HPDE6-E6E7 (cell line): ENCODE results near the gene LRRC4.
A peak's percentile ranks its signal among the peaks of the same experiment; 100 is the strongest.

Source experiments
- DNase-seq: peaks from one replicate; pipeline ENCODE4 v3.0.0; 2011; ENCODE audit warnings: missing footprints; ENCODE audit errors: extremely low spot score

The LRRC4 gene

GRCh38 chr7:128031901-128032604 is 816 bp upstream of the LRRC4 start:
- peak; percentile 85 for DNase-seq

GRCh38 chr7:128030263-128030653 is 979 bp downstream of the LRRC4 start:
- no peak for DNase-seq

- no peak for DNase-seq
Observed at GRCh38 chr7:128029405-128029995, 1.7 kb downstream of the LRRC4 start.

- DNase-seq: no peak
Observed at GRCh38 chr7:128027485-128027980, 3.7 kb downstream of the LRRC4 start.

DNA sequence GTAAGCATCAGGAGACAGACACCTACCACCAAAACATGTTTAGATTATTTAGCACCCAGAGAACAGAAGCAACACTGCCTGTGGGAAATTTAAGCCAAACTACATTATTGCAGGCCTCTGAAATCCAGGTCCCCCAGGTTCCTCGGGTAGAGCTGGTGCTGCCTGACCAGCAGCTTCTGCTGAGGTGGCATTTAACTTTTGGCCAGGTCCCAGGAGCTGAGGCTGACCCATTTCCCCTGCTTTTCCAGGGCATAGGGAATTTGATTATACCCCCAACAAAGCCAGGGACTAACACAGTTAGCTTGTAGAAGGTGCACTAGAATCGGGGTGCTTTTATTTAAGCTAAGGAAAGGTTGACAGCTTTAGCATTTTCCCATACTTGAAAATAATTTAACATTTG is 4.7 kb downstream of the LRRC4 start:
- no peak for DNase-seq

- DNase-seq: no peak
Observed at GRCh38 chr7:128025819-128026218, 5.4 kb downstream of the LRRC4 start.

DNA sequence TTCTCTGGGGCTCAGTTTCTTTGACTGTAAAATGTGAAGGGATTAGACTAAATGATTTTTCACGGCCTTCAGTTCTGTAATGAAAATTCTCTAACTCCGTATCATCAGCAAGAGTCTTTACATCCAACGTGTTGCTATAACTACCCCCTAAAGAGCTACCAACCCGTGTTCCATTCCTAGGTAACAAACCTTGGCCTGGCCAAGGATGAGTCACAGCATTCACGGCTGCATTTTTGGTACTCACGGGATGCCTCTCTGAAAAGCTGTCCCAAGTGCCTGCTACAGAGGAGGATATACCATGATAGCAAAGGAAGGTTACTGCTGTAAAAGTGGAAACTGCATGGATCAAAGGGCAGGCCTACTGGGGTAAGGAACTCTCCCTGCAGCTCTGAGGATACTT is 5.9 kb downstream of the LRRC4 start:
- no peak for DNase-seq

GRCh38 chr7:128024151-128024550 is 7.1 kb downstream of the LRRC4 start:
- no peak for DNase-seq

DNA sequence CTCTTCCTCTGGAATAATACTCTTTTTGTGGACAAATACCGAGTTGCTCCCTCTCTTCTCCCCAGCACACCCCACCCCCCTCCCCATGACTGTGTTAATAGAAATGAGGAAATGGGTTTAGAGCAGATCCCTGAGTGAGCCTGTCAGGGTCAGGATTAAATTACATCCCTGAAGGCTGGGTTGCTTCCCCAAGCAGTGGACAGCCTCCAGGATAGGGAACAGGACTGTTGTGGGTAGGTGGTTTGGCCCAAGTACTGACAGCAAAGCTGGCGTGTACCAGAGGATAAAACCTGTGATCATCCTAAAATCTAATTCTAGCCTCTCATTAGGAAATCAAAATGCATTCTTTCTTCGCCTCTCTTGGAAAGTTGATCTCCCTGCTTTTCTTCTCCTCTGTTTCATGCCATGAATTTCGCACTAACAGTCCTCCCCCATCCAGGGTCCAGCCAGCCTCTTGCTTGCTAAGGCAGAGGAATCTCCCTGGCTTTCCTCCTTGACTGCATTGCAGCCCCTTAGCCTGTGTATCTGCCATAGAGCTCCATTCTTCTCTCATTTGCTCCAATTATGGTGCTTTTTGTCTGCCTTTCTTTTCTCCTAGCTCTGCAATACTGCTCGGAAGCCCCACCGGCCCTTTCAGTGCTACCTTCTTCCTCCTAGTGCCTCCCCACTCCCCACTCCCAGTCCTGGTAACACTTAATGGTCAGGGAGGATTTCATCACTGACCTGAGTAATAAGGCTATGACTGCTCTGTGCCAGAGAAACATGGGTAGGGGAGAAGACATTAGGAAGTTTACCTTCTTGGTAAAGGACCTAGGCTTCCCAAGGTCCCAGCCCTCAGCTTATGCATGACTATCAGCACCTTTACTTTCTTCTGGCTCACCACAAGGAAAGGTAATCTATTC is 8.4 kb downstream of the LRRC4 start:
- peak; percentile 73 for DNase-seq

DNA sequence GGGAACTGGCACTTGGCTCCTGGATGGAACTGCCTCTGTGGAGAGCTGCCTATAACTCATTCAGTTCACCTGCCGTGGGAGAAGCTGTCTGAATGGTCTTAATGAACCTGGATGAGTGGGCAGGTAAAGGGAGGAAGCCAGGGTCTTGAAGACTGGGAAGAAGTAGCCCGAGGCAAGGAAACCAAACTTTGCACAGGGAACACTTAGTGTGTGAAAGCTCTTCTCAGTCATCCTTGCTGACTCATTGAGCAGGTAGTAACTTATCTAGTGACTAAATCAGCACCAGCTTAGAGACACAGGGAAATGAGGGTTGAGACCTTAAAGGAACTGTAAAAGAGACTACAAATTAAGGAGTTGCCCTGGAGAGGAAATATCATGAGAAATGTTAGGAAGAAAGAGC is 9.9 kb downstream of the LRRC4 start:
- DNase-seq: peak; percentile 81

GRCh38 chr7:128020159-128020558 is 11.1 kb downstream of the LRRC4 start:
- DNase-seq: no peak

- no peak for DNase-seq
Observed at GRCh38 chr7:128019288-128019687, 11.9 kb downstream of the LRRC4 start.

DNA sequence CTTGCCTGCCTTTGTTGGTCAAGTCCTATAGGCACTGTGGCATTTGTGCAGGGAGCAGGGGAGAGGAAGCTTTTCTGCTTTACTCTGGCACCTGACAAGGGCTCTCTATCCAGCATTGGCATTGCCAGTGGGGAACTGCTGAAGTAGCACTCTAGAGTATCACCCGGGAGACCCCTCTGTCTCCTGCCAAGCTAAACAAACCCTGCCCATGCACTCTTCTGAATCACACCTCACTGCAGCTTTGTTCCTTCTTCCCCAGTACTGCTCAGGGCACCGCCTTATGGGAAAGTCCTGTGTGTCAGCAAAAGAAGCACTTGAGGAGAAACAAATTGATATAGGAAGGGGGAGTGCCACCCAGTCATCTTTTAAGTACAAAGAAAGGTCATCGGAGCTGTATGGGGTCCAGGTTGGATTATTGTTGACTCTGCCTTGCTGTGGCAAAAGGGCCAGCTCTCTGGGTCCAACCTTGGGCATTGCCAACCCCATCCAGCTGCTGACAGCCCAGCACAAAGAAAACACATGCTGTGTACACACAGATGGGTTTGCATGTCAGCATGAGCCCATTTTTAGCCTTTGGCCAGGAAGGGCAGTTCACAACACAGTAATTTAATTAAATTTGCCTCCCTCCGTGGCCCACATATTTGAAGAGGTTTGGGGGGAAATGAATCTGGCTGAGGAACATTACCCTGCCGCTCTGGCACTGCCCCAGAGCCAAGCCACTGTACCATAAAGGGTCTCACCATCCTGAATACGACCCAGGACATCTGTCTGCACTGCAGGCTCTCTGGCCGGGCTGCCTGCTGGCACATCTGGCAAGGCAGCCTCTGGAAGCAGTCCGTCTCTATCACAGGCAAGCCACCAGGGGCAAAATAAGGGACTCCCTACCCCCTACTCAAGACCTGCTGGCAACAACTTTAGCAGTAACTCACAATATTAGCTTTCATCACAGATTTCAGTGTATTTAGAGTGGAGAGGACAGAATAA is 13.1 kb downstream of the LRRC4 start:
- peak; percentile 40 for DNase-seq

GRCh38 chr7:128017460-128017859 is 13.8 kb downstream of the LRRC4 start:
- DNase-seq: no peak

DNA sequence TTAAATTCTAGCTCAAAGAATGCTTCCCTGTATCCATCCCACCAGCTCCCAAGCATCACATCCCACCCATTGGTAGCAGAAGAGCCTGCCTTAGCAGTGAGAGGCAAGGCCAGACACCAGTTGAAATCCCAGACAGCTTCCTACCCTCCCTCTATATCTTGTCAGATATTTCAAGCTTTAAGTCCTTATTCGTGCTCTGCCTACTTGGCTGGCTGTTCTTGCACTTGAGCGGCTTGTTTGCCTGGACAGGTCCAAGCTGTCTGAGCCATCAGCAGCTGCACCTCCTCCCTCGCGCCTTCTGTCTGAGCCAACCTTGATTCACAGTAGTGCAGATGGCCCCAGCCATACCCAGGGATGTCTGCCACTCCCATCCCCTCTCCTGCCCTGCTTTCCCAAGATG is 16.4 kb downstream of the LRRC4 start:
- DNase-seq: peak; percentile 60

GRCh38 chr7:128011131-128011661 is 20.0 kb downstream of the LRRC4 start:
- no peak for DNase-seq

DNA sequence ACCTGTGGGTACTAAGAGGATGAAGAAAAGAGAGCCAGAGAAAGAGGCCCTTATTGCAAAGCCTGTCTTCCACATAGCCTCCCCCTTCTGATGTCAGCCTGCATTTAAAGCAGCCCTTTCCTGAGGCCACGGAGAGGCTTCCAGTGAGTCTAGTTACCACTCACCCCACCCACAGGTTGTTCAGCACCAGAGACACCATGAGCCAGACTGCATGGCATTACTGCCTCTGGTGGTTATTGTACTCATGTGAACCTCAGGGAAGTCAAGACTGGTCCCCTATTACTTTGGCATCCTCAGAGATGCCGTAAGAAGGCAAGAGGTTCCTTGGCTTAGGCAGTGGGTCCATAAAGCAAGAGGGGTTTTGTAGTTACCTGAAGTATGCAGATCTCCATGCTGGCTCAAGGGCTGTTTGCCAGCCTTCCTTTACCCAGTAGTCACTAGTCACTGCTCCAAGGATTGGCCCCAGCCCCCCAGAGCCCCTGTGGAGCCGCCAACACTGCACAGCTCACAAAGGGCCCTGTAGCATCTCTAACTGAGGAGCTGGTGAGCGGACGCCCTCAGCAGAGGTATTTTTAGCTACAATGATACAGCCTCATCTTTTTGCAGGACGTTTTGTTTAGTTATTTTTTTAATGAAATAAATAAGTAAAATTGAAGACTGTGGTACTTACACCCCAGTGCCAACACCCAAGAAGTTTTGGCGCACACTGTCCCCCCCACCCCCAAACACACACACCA is 20.7 kb downstream of the LRRC4 start:
- no peak for DNase-seq

GRCh38 chr7:128008744-128009143 is 22.5 kb downstream of the LRRC4 start:
- DNase-seq: no peak

DNA sequence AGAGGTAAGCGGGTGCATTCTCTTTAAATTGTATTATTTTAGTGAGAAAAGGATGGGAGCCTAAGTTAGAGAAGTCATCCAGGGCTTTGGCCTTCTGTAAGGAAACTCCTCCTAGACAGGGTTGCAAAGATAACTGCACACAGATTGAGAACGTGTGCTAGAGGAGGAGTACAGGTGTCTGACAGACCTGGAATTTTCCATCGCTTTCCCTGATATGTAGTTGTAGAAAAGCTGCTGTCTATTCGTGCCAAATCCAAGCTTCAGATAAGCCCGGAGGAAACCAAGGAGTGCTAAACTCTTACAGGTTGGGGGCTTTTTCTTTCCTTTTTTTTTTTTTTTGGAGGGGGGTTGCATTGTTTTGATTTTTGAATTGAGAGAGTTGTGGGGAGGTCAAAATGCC is 23.1 kb downstream of the LRRC4 start:
- no peak for DNase-seq

GRCh38 chr7:128007303-128007680 is 23.9 kb downstream of the LRRC4 start:
- DNase-seq: no peak
